Measurements from ENCODE around the gene MAPK8IP1. TPM values are rescaled to one million over a fixed set of nuclear protein-coding genes. Genes with fewer than 3 reads are reported as not detected.

MAPK8IP1 gene
- total RNA-seq, 1 donor from 2014 or later = 38.7 TPM

DNA sequence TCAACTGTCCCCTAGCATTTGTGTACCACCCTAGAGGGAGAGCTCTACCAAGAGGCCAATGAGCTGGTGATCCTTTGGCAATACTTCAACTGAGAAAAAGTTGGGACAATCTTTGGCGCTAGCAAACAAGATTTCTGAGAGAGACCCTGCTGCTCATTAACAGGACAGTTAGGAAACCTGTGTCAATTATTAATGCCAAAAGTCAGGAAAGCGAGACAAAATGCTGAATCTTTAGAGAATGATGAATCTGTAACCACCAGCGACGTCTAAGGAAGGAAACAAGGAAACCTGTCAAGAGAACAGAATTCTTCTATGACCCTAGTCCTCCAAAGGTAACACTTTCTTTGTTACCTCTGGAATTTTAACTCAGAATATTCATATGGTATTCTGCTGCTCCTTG lies 56.9 kb downstream of the MAPK8IP1 start:
- Mint-ChIP-seq H3K36me3 (ENCODE audit: low read depth) (peaks cover 6% of the 10 kb centered on the region), H3K4me1 (peaks cover 4% of the 10 kb centered on the region)

DNA sequence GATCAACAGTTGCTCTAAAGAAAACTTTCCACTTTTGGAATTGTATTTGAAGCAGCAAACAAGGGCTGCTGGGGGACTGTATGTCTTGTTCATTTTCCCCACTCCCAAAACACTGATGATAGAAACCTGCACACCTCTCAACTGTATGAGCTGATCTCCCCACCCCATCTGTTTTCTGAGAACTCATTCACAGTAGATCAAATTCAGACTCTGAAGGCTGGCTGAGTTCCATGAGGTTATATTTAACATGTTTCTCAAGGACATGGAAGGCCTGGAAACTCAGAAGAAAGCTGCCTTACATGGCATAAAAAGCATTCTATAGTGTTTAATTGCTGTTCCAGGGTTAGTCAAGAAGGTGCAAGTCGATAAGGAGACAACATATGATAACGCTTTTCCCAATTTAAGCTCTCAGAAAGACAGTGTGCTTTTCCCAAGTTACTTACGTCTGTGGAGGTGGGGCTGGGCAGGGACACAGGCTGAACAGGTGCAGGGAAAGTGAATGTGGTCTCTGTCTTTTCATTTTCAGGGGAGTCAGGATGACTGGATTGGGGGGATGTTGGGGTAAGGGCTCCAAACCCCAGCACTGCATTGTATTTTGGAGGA lies 60.0 kb downstream of the MAPK8IP1 start:
- Mint-ChIP-seq H3K27ac (ENCODE audit: unreplicated experiment) (no peak overlapping the region), H3K9me3 (no peaks in the 10 kb centered on the region), H3K36me3 (ENCODE audit: low read depth) (peaks cover 8% of the 10 kb centered on the region), H3K4me1 (peaks cover 23% of the 10 kb centered on the region), H3K27me3 (ENCODE audit: low read depth) (no peaks in the 10 kb centered on the region), H3K4me3 (no peak overlapping the region)
- TF ChIP-seq, protein P1, sequence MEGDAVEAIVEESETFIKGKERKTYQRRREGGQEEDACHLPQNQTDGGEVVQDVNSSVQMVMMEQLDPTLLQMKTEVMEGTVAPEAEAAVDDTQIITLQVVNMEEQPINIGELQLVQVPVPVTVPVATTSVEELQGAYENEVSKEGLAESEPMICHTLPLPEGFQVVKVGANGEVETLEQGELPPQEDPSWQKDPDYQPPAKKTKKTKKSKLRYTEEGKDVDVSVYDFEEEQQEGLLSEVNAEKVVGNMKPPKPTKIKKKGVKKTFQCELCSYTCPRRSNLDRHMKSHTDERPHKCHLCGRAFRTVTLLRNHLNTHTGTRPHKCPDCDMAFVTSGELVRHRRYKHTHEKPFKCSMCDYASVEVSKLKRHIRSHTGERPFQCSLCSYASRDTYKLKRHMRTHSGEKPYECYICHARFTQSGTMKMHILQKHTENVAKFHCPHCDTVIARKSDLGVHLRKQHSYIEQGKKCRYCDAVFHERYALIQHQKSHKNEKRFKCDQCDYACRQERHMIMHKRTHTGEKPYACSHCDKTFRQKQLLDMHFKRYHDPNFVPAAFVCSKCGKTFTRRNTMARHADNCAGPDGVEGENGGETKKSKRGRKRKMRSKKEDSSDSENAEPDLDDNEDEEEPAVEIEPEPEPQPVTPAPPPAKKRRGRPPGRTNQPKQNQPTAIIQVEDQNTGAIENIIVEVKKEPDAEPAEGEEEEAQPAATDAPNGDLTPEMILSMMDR (conservative IDR thresholded peaks at IDR 0.05) = no peak
- no peak for DNase-seq (ENCODE audit: low read depth, low spot score)

More for the DNA sequence above, 56.9 kb downstream of the MAPK8IP1 start:
- H3K4me3 Mint-ChIP-seq = no peak overlapping the region
- no peak overlapping the region for H3K27ac Mint-ChIP-seq (ENCODE audit: unreplicated experiment)
- H3K27me3 Mint-ChIP-seq (ENCODE audit: low read depth) = no peaks in the 10 kb centered on the region
- TF ChIP-seq, protein P1 (conservative IDR thresholded peaks at IDR 0.05) = no peak
- no peak for DNase-seq (ENCODE audit: low read depth, low spot score)
- H3K9me3 Mint-ChIP-seq = no peaks in the 10 kb centered on the region

DNA sequence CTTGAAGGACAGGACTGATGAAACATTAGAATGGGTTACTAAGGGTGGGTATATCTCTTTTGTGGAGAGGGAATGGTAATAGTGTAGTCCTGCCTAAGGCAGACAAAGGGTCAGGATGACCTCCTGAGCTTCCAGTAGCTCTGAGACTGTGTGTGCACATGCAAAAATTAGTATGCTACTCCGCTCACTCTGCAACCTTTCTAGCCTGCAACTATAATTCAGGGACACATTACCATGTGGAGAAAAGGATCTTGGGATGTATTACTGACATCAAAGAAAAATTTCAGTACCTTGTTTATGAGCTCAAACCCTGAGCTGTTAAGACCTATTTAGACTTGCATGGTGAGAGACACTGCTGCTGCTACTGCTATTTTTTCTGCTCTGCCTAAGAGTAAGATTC lies 62.4 kb downstream of the MAPK8IP1 start:
- Mint-ChIP-seq H3K36me3 (ENCODE audit: low read depth) (peaks cover 8% of the 10 kb centered on the region), H3K4me3 (no peak overlapping the region), H3K9me3 (no peaks in the 10 kb centered on the region), H3K4me1 (peaks cover 23% of the 10 kb centered on the region), H3K27ac (ENCODE audit: unreplicated experiment) (peak overlapping the region; percentile 48), H3K27me3 (ENCODE audit: low read depth) (no peaks in the 10 kb centered on the region)
- no peak for DNase-seq (ENCODE audit: low read depth, low spot score)
- TF ChIP-seq, protein P1 (conservative IDR thresholded peaks at IDR 0.05) = no peak

DNA sequence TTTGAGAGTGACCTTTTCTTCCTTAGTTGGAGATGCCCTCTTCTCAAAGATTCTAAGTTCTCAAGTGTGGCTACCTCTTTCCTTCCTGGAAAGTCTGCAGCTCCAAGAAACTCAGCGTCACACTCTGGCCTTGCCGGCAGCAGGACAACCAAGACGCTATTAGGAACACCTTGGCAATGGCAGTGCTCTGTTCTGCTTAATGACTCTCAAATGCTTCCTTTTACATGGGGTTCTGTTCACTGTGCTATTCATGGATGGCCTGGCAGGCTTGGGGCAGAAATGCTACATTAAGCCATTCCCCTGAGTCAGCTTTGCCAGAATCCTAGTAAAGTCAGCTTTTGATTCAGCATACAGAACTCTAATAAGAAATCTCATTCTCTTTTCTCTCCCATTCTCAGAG lies 62.9 kb downstream of the MAPK8IP1 start:
- Mint-ChIP-seq H3K27ac (ENCODE audit: unreplicated experiment) (no peak overlapping the region), H3K27me3 (ENCODE audit: low read depth) (no peaks in the 10 kb centered on the region), H3K4me1 (peaks cover 23% of the 10 kb centered on the region), H3K36me3 (ENCODE audit: low read depth) (peaks cover 8% of the 10 kb centered on the region), H3K4me3 (no peak overlapping the region), H3K9me3 (no peaks in the 10 kb centered on the region)
- DNase-seq (ENCODE audit: low read depth, low spot score) = no peak
- TF ChIP-seq, protein P1 (conservative IDR thresholded peaks at IDR 0.05) = no peak

DNA sequence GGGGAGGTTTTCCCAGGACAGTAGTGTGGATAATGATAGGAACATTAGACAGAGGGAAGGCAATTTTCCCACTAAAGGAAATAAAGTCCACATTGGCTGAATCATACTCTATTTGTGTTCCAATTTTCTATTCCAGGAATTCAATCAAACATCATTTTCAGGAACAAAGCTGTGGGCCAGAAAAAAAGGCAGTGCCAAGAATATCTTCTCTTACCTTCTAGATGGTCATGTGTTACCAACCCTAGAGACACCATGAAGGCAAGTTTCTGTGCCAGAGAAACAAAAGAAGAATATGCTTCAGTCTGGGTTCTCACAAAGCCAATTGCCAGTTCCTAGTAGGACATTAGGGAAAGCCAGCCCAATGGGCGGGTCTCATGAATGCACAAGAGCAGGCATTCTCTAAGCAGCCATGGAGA lies 64.5 kb downstream of the MAPK8IP1 start:
- H3K27me3 Mint-ChIP-seq (ENCODE audit: low read depth) = no peaks in the 10 kb centered on the region
- H3K4me3 Mint-ChIP-seq = no peak overlapping the region
- no peak overlapping the region for H3K27ac Mint-ChIP-seq (ENCODE audit: unreplicated experiment)
- TF ChIP-seq, protein P1 (conservative IDR thresholded peaks at IDR 0.05) = no peak
- peaks cover 9% of the 10 kb centered on the region for H3K36me3 Mint-ChIP-seq (ENCODE audit: low read depth)
- DNase-seq (ENCODE audit: low read depth, low spot score) = no peak
- no peaks in the 10 kb centered on the region for H3K9me3 Mint-ChIP-seq
- peaks cover 23% of the 10 kb centered on the region for H3K4me1 Mint-ChIP-seq

Other genes starting within 250 kb of the MAPK8IP1 start
- 1.1 and 1.3 TPM in 2 replicates for gene CHST1, start 220.0 kb upstream of the MAPK8IP1 start, total RNA-seq
- 12.9 and 13.3 TPM in 2 replicates for gene SLC35C1, start 80.5 kb upstream of the MAPK8IP1 start, total RNA-seq
- gene CRY2, start 38.2 kb upstream of the MAPK8IP1 start, total RNA-seq = 19.0 and 23.8 TPM in 2 replicates
- gene FREY1, start 21.6 kb downstream of the MAPK8IP1 start, total RNA-seq = 2.5 and 3.3 TPM in 2 replicates
- 27.6 and 29.6 TPM in 2 replicates for gene PEX16, start 32.2 kb downstream of the MAPK8IP1 start, total RNA-seq
- 0.48 TPM in 1 of 2 replicates, not detected in the other for gene LARGE2, start 37.0 kb downstream of the MAPK8IP1 start, total RNA-seq
- 56.5 and 57.7 TPM in 2 replicates for gene PHF21A, start 235.8 kb downstream of the MAPK8IP1 start, total RNA-seq